Motor neuron (in vitro differentiated cells): ENCODE results near the gene STAG1. TPM values are rescaled to one million over a fixed set of nuclear protein-coding genes. Genes with fewer than 3 reads are reported as not detected.
A peak's percentile ranks its signal among the peaks of the same experiment; 100 is the strongest.
"Not testable (repeated sequence)": the region's sequence is repeated elsewhere in the genome, so short reads cannot be mapped to it uniquely, and the experiment has no call there.

ENCODE experiments used
- ATAC-seq, 8 experiments: fragments of 200-7000 bp; cut with Tn5 transposase; replicated peaks in 6 of 8; 2 replicates each; pipeline ENCODE4 v1.8.0; 2021; ENCODE audit warnings: mild to moderate bottlenecking in 8 of 8, moderate library complexity in 8 of 8
- H3K27ac ChIP-seq, 2 donors: fragments of 250-450 bp; sonication (Bioruptor Pico); 2 replicates each; pipeline ENCODE4 v1.9.0; 2021; ENCODE audit warnings: antibody characterized with exemption in 2 of 2, mild to moderate bottlenecking in 2 of 2, moderate library complexity in 1 of 2
- H3K4me1 ChIP-seq, 2 donors: fragments of 250-450 bp; sonication (Bioruptor Pico); replicated peaks in 1 of 2; 2 replicates each; pipeline ENCODE4 v1.6.1; 2021; ENCODE audit warnings: antibody characterized with exemption in 2 of 2, mild to moderate bottlenecking in 2 of 2, moderate library complexity in 1 of 2
- H3K4me3 ChIP-seq, 5 donors: fragments of 250-450 bp; sonication (Bioruptor Pico); 2 replicates each; pipeline ENCODE4 v1.9.0; 2021; ENCODE audit warnings: antibody characterized with exemption in 5 of 5, mild to moderate bottlenecking in 5 of 5, moderate library complexity in 4 of 5
- WGBS, 10 experiments: fragments of 450-650 bp; shearing (Covaris generic); methylation state at CpG; one replicate each; pipeline ENCODE4 v1.0.0; 2022; 5-methylcytosine and 5-hydroxymethylcytosine counted together
- in situ Hi-C, 9 experiments: fragments of 400-800 bp; cut with MboI; loops; one replicate each; pipeline ENCODE4 v1.15.0; 2021; ENCODE audit warnings: low sequenced_read_pairs in 9 of 9, low pct_unique_long_range_greater_than_20kb in 2 of 9; ENCODE audit not compliant: unreplicated experiment in 9 of 9
- total RNA-seq, 8 experiments: library from RNA; unstranded; fragments of 300-600 nt; gene quantifications; 2 replicates each; pipeline versions ENCODE4 v1.2.3 to v1.2.4, GENCODE V29; 2022

The STAG1 gene
- total RNA-seq, 8 experiments from 2014 or later: 19.1 to 36.9 (median 29.4) TPM

DNA sequence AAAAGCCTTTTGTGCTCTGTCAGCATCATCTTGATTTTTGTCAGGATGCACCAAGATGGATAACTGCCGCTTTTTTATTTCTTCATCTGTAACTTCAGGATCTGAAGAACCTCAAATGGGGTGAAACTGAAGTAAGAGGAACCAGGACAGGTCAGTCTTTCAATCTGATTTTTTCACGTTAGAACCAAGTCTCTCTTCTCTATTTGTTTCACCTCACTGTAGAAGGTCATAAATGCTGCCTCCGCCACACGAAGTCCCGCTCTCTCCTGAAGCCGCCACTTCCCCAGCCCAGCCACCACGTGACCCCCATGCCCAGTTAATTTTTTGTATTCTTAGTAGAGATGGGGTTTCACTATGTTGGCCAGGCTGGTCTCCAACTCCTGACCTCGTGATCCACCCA is 15.2 kb downstream of the STAG1 start:
- H3K4me1 ChIP-seq, H3K4me3 ChIP-seq, H3K27ac ChIP-seq, ATAC-seq: not testable (repeated sequence)
- in situ Hi-C loops: loop anchor here in 4 of 9 experiments (25.0 kb wide), 4 partner anchors 125 to 650 kb away; no protein-coding TSS in a partner anchor
- 63 to 100% (median 87%) methylated on average over 1 to 8 of the region's 8 CpGs; no CpG with 5 or more reads in 1 of the 10 experiments for WGBS, 10 experiments

DNA sequence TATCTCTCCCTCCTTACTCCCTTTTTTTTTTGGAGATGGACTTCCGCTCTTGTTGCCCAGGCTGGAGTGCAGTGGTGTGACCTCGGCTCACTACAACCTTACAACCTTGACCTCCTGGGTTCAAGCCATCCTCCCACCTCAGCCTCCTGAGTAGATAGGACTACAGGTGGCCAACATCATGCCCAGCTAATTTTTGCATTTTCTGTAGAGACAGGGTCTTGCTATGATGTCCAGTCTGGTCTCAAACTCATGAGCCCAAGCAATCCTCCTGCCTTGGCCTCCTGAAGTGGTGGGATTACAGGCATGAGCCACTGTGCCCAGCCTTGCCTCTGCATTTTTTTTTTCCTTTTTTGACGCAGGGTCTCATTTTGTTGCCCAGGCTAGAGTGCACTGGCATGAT is 17.1 kb downstream of the STAG1 start:
- no peak for ATAC-seq
- WGBS, 10 experiments: 60 to 100% (median 100%) methylated on average over 1 to 2 of the region's 3 CpGs; no CpG with 5 or more reads in 2 of the 10 experiments
- no peak overlapping the region for H3K27ac ChIP-seq
- peaks cover 5 to 7% of the 10 kb centered on the region in 2 donors for H3K4me1 ChIP-seq
- H3K4me3 ChIP-seq: no peak overlapping the region
- in situ Hi-C loops: loop anchor here in 4 of 9 experiments (25.0 kb wide), 4 partner anchors 123 to 648 kb away; no protein-coding TSS in a partner anchor

DNA sequence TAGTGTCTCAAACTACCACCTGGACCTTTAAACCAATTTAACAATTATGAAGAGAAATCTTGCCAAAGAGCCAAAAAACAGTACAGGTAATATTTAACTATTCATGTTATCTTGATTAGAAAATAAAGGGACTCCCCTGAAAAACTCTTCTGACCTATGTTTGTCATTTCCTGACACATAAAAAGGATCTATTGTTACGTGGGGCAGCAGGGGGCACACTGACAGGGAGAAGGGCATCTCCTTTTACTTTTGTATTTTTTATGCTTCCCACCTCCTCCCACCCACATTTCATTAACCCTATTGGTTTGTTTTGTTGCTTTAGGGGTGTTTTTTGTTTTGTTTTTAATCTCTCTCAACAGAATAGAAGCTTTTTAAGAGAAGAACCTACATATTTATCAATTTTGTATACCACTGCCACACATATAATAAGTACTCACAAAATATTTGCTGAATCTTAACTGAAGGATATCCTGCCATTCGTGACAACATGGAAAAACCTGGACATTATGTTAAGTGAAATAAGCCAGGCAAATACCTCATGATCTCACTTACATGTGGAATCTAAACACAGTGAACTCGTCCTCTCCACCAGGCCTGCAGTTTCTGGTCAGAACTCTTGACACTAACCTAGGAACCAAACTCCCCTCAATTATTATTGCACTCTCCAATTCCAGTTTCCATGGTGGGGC is 17.7 kb downstream of the STAG1 start:
- Histone ChIP-seq H3K4me1 (peaks cover 5 to 7% of the 10 kb centered on the region in 2 donors), H3K27ac (no peak overlapping the region), H3K4me3 (no peak overlapping the region)
- ATAC-seq: no peak
- WGBS, 10 experiments: 55 to 100% (median 82%) methylated on average over 1 to 3 of the region's 3 CpGs; no CpG with 5 or more reads in 1 of the 10 experiments
- in situ Hi-C loops: loop anchor here in 4 of 9 experiments (25.0 kb wide), 4 partner anchors 122 to 647 kb away; no protein-coding TSS in a partner anchor

DNA sequence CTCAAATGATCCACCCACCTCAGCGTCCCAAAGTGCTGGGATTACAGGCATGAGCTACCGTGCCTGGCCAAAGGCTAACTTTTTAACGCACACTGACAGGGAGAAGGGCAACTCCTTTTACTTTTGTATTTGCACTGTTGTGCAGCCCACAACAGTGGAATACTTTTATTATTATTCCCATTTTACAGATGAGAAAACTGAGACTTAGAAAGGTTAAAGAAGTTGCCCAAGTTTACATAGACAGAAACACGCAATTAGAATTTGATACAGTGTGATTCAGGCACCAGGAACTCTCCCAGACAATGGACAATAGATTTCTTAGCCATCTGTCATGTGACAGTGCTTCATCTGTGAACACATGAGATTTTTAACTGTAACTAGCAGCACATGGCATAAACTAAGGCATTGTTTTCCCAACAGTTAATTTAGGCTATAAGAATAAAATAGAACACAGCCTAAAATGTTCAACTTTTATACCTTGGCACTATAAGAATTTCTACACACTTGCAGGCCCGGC is 18.8 kb downstream of the STAG1 start:
- H3K4me1 ChIP-seq: peaks cover 5 to 7% of the 10 kb centered on the region in 2 donors
- no peak overlapping the region for H3K4me3 ChIP-seq
- no peak for ATAC-seq
- WGBS, 10 experiments: 17 to 100% (median 90%) methylated on average over 1 to 4 of the region's 5 CpGs; no CpG with 5 or more reads in 1 of the 10 experiments
- in situ Hi-C loops: loop anchor here in 4 of 9 experiments (25.0 kb wide), 4 partner anchors 121 to 646 kb away; no protein-coding TSS in a partner anchor
- H3K27ac ChIP-seq: no peak overlapping the region

DNA sequence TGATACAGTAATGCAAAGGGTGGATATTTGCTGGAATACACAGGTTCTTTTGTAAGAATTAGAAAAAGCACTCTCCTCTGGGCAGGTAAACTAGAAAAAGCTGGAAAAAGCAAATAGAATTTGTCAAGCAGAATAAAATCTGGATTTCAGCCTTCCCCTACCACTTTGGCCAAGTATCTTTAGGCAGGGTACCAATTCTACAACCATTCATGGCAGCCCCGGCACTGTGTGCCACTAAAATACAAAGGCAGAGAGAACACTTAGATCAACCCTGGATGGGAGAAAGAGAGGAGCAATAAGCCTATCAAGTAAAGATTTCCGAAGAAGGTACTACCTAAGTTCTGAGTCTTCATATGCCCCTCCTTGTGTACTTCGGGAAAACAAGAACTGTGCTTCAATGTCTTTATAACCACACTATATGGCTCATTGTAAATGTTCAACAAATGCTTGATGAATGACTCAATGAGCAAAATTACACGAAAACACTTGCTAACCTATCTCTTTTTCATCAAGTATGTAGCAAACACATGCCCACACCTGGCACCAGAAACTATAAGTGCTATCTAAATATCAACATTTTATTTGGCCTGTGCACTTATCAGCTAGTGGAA is 20.8 kb downstream of the STAG1 start:
- in situ Hi-C loops: loop anchor here in 4 of 9 experiments (25.0 kb wide), 4 partner anchors 119 to 644 kb away; no protein-coding TSS in a partner anchor

DNA sequence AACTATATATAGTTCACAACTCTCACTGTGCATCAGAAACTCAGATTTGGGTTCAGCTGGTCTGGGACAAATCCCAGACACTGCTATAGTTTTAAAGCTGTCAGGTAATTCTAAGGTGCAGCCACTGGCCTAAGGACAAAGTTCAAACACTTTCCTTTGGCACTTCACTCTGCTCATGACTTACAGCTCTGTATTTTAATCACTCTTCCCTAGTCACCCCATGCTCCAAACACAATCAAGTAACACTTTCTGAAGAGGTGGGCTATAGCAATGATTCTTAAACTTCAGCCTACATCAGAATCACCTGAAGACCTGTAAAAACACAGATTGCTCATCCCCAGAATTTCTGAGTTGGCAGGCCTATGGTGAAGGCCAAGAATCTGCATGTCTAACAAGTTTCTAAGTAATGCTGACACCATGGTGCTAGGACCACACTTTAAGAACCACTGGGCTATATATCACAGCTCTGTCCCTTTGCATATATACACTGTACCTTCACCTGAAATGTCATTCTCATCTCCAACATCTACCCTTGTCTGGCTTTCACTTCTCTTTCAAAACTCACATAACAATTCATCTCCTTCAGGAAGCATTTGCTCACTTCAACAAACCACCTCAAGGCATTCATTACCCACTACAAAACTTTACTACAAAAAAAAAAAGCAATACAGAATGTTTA is 21.4 kb downstream of the STAG1 start:
- no peak overlapping the region for H3K4me3 ChIP-seq
- no peak overlapping the region for H3K27ac ChIP-seq
- ATAC-seq: peak in 1 of 8 experiments; percentile 35
- in situ Hi-C loops: loop anchor here in 4 of 9 experiments (25.0 kb wide), 4 partner anchors 118 to 643 kb away; no protein-coding TSS in a partner anchor
- H3K4me1 ChIP-seq: peaks cover 0 to 5% of the 10 kb centered on the region in 2 donors

More for the DNA sequence above, 20.8 kb downstream of the STAG1 start:
- H3K4me1 ChIP-seq: peaks cover 2 to 5% of the 10 kb centered on the region in 2 donors
- ATAC-seq: no peak
- H3K4me3 ChIP-seq: no peak overlapping the region
- H3K27ac ChIP-seq: no peak overlapping the region
- WGBS, 10 experiments: 25 to 100% (median 79%) methylated on average over 1 to 4 of the region's 4 CpGs; no CpG with 5 or more reads in 2 of the 10 experiments

DNA sequence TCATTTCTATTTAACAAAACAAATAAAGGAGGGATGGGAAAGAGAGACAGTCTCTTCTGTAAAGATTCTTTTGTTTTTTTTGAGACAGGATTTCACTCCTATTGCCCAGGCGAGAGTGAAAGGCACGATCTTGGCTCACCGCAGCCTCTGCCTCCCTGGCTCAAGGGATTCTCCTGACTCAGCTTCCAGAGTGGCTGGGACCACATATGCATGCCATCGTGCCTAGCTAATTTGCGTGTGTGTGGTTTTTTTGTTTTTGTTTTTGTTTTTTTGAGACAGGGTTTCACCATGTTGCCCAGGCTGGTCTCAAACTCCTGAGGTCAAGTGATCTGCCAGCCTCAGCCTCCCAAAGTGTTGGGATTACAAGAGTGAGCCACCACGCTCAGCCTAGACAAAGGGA is 23.3 kb downstream of the STAG1 start:
- Histone ChIP-seq H3K27ac (no peak overlapping the region), H3K4me3 (no peak overlapping the region), H3K4me1 (no peaks in the 10 kb centered on the region)
- WGBS, 10 experiments: 0 to 59% (median 22%) methylated on average over 1 to 6 of the region's 6 CpGs; no CpG with 5 or more reads in 2 of the 10 experiments
- in situ Hi-C loops: loop anchor here in 4 of 9 experiments (25.0 kb wide), 4 partner anchors 117 to 642 kb away; no protein-coding TSS in a partner anchor
- ATAC-seq: peak; percentile 52 to 87 (median 71)

DNA sequence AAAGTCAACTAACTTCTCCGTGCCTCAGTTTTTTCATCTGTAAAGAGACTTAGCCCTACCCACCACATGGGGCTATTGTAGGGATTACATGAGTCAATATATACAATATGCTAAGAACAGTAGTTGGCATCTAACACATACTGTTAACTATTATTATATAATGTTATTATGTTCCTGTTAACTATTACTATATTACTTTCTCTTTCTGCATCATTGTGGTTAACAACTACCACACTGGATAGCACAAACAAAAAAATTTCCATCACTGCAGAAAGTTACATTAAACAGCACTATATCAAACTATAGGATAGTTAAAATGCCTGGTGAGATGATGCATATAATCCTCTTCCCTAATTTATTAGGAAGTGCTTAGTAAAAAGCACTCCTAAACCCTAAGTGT is 23.7 kb downstream of the STAG1 start:
- ATAC-seq: peak in 1 of 8 experiments; percentile 32
- Histone ChIP-seq H3K4me1 (no peaks in the 10 kb centered on the region), H3K4me3 (no peak overlapping the region), H3K27ac (no peak overlapping the region)
- in situ Hi-C loops: loop anchor here in 4 of 9 experiments (25.0 kb wide), 4 partner anchors 116 to 641 kb away; no protein-coding TSS in a partner anchor
- WGBS, 10 experiments: 60 to 83% (median 76%) methylated on average over 1 of the region's 1 CpG; no CpG with 5 or more reads in 4 of the 10 experiments

DNA sequence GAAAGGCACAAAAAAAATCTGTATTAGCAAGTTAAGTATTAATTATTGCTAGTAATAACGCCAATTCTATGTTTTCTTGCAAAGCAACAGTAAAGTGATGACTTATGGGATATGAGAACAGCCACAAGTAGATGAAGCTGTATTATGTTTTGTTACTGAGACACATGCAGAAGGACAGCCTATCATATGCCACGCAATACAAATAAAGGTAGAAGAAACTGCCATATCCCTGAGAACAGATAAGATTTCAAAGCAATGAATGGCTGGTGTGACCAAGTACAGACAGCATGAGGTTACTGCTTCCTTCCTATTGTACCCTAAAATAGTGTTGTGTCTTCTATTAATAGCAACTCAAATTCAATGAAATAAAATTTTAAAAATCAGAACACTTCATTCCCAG is 26.7 kb downstream of the STAG1 start:
- Histone ChIP-seq H3K4me3 (no peak overlapping the region), H3K4me1 (no peaks in the 10 kb centered on the region), H3K27ac (no peak overlapping the region)
- 67 to 100% (median 90%) methylated on average over 1 to 2 of the region's 2 CpGs; no CpG with 5 or more reads in 1 of the 10 experiments for WGBS, 10 experiments
- no peak for ATAC-seq
- in situ Hi-C loops: loop anchor here in 4 of 9 experiments (25.0 kb wide), 4 partner anchors 113 to 638 kb away; no protein-coding TSS in a partner anchor

DNA sequence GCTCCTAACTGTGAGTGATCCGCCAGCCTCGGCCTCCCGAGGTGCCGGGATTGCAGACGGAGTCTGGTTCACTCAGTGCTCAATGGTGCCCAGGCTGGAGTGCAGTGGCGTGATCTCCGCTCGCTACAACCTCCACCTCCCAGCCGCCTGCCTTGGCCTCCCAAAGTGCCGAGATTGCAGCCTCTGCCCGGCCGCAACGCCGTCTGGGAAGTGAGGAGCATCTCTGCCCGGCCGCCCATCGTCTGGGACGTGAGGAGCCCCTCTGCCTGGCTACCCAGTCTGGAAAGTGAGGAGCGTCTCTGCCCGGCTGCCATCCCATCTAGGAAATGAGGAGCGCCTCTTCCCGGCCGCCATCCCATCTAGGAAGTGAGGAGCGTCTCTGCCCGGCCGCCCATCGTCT is 29.3 kb downstream of the STAG1 start:
- H3K27ac ChIP-seq, H3K4me1 ChIP-seq, ATAC-seq, H3K4me3 ChIP-seq, in situ Hi-C loops: not testable (repeated sequence)
- no CpG with 5 or more reads among the region's 27 CpGs for WGBS, 10 experiments

DNA sequence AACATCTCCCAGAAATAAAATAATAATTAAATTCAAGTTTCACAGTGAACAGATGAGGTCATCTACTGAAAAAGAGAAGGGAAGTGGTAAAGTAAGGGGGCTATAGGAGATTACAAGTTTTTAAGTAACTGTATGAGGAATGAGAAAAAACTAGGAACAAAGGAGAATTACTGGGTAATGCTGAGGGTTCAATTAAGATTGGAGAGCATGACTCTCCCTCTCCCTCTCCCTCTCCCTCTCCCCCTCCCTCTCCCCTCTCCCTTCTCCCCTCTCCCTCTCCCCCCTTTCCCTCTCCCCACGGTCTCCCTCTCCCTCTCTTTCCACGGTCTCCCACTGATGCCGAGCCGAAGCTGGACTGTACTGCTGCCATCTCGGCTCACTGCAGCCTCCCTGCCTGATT is 29.8 kb downstream of the STAG1 start:
- H3K4me1 ChIP-seq, H3K27ac ChIP-seq, in situ Hi-C loops, ATAC-seq, H3K4me3 ChIP-seq: not testable (repeated sequence)
- no CpG with 5 or more reads among the region's 5 CpGs for WGBS, 10 experiments

DNA sequence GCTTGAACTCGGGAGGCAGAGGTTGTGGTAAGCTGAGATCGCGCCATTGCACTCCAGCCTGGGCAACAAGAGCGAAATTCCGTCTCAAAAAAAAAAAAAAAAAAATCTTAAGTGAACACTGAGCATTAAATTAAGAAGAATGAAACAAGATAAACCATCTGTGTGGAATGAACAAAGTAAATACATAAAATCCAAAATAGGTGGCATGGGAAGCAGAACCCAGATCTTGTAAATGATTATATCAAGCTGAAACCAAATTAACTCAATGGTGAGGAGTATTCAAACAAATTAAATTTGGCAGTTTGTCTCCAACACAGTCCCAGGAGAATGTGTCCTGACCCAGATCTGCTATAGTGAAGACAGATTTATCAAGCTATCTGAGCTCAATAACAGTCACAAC is 32.1 kb downstream of the STAG1 start:
- in situ Hi-C loops: no loop called here
- Histone ChIP-seq H3K4me3 (no peak overlapping the region), H3K27ac (no peak overlapping the region), H3K4me1 (no peaks in the 10 kb centered on the region)
- no peak for ATAC-seq
- 95 to 100% (median 100%) methylated on average over 1 to 5 of the region's 5 CpGs; no CpG with 5 or more reads in 4 of the 10 experiments for WGBS, 10 experiments
